ENCODE results near the gene PRKCG.

Gene PRKCG

DNA sequence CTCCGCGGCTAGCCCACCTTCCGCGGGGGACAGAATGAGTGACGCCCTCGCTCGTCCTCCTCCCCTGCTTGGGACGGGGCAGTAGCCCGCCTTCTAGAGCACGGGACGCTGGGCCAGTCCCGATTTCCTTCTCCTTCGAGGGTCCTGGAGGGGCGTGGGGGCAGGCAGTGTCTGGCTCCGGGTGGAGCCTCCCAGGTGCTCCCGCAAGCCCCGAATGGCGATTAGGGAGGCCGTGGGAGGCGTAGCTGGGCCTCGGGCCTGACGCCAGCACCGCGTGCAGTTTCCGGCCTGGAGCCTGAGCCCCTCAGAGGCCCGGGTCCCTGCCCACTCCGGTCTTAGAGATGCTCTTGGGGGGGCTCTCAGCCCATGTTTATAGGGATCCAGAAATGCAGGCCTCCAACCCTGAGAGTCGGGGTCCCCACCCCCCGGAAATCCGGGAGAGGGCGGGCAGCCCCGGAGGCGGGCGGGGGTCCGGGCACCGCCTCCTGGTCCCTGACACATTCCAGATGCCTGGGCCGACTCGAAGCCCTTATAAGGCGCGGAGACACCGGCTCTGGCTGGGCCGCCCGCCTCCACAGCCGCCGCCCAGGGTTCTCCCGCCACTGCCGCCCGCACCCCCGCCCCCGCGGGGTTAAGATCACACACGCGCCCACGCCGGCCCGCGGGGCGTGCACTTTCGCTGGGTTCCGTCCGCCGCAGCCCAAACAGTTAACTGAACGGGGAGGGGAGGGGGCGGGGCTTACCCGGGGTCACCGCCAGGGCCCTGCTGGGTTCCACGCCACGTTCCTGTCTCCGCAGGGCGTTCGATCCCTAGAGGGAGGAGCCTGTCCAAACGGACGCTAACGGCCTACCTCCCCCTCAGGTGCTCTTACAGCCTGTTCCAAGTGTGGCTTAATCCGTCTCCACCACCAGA is 12.8 kb upstream of the PRKCG start:
- TF ChIP-seq, protein P1, sequence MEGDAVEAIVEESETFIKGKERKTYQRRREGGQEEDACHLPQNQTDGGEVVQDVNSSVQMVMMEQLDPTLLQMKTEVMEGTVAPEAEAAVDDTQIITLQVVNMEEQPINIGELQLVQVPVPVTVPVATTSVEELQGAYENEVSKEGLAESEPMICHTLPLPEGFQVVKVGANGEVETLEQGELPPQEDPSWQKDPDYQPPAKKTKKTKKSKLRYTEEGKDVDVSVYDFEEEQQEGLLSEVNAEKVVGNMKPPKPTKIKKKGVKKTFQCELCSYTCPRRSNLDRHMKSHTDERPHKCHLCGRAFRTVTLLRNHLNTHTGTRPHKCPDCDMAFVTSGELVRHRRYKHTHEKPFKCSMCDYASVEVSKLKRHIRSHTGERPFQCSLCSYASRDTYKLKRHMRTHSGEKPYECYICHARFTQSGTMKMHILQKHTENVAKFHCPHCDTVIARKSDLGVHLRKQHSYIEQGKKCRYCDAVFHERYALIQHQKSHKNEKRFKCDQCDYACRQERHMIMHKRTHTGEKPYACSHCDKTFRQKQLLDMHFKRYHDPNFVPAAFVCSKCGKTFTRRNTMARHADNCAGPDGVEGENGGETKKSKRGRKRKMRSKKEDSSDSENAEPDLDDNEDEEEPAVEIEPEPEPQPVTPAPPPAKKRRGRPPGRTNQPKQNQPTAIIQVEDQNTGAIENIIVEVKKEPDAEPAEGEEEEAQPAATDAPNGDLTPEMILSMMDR (conservative IDR thresholded peaks at IDR 0.05), result no peak
- H3K27ac ChIP-seq, result peak overlapping the region; percentile 96

DNA sequence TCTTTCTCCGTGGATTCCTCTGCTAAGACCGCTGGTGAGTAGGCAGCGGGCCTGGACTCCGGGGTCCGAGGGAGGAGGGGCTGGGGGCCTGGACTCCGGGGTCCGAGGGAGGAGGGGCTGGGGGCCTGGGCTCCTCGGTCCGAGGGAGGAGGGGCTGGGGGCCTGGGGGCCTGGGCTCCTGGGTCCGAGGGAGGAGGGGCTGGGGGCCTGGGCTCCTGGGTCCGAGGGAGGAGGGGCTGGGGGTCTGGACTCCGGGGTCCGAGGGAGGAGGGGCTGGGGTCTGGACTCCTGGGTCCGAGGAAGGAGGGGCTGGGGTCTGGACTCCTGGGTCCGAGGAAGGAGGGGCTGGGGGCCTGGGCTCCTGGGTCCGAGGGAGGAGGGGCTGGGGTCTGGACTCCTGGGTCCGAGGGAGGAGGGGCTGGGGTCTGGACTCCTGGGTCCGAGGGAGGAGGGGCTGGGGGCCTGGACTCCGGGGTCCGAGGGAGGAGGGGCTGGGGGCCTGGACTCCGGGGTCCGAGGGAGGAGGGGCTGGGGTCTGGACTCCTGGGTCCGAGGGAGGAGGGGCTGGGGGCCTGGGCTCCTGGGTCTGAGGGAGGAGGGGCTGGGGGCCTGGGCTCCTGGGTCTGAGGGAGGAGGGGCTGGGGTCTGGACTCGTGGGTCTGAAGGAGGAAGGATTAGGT is 12.1 kb upstream of the PRKCG start:
- peak overlapping the region; percentile 96 for H3K27ac ChIP-seq

DNA sequence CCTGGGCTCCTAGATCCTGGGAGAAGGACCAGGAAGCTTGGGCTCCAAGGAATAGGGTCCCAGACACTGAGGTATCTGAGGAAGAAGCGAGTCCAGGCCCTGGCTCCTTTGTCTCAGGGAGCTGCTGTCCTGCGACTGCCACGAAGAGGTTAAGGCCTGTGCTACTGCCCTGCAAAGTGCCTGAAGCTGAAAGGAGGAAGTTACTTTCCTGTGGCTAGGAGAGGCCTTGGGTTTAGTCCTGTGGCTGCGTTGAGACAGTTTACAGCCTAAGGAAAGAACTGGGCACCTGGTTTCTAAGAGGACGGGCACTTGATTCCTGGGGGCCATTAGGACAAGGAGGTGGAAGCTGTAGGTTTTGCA is 11.5 kb upstream of the PRKCG start:
- TF ChIP-seq, protein P1 (conservative IDR thresholded peaks at IDR 0.05), result no peak
- H3K27ac ChIP-seq, result peak overlapping the region; percentile 52

DNA sequence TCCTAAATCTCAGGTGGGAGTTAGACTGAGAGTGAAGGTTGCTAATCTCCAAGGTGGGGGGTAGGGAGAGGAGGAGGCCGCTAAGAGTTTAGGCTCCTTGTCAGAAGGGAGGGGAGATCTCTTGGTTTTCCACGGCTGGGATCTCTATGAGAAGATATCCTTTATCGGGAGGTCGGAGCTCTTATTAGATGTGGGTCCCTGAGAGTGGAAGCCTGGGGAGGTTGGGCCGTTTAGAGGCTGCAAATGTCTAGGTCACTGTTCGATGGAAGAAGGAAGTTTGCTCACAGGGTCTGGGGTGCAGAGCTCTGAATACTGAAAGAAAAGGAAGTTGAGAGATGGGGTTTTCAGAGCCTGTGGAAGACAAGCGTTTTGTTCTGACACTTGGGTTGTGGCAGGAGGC is 10.5 kb upstream of the PRKCG start:
- H3K27ac ChIP-seq, result peak overlapping the region; percentile 52; the same call in 1 of the 2 replicates
- TF ChIP-seq, protein P1 (conservative IDR thresholded peaks at IDR 0.05), result no peak

DNA sequence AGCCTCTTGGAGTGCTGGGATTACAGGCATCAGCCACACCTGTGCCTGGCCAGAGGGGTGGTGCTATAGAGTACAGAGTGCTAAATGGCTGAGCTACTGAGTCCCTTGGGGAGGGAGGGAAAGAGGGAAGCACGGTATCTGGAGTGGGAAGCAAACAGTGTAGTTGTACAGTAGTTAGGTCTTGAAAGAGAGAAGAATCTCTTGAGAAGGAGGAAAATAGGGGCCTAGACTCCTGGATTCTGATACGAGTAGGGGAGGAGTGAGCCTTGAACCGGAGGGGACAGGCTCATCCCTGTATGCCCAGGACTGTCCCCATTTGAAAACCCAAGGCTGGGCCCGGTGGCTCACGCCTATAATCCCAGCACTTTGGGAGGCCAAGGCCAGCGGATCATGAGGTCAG is 9.2 kb upstream of the PRKCG start:
- no peak overlapping the region for H3K27ac ChIP-seq
- TF ChIP-seq, protein P1 (conservative IDR thresholded peaks at IDR 0.05), result no peak

DNA sequence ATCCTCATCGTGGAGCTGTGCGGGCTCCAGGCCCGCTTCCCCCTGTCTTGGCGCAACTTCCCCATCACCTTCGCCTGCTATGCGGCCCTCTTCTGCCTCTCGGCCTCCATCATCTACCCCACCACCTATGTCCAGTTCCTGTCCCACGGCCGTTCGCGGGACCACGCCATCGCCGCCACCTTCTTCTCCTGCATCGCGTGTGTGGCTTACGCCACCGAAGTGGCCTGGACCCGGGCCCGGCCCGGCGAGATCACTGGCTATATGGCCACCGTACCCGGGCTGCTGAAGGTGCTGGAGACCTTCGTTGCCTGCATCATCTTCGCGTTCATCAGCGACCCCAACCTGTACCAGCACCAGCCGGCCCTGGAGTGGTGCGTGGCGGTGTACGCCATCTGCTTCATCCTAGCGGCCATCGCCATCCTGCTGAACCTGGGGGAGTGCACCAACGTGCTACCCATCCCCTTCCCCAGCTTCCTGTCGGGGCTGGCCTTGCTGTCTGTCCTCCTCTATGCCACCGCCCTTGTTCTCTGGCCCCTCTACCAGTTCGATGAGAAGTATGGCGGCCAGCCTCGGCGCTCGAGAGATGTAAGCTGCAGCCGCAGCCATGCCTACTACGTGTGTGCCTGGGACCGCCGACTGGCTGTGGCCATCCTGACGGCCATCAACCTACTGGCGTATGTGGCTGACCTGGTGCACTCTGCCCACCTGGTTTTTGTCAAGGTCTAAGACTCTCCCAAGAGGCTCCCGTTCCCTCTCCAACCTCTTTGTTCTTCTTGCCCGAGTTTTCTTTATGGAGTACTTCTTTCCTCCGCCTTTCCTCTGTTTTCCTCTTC is 8.0 kb upstream of the PRKCG start:
- TF ChIP-seq, protein P1 (conservative IDR thresholded peaks at IDR 0.05), result no peak
- H3K27ac ChIP-seq, result no peak overlapping the region

DNA sequence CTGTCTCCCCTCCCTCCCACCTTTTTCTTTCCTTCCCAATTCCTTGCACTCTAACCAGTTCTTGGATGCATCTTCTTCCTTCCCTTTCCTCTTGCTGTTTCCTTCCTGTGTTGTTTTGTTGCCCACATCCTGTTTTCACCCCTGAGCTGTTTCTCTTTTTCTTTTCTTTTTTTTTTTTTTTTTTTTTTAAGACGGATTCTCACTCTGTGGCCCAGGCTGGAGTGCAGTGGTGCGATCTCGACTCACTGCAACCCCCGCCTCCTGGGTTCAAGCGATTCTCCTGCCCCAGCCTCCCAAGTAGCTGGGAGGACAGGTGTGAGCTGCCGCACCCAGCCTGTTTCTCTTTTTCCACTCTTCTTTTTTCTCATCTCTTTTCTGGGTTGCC is 7.4 kb upstream of the PRKCG start:
- TF ChIP-seq, protein P1 (conservative IDR thresholded peaks at IDR 0.05), result no peak

More for the DNA sequence above, 7.4 kb upstream of the PRKCG start:
- no peak overlapping the region for H3K27ac ChIP-seq

All from VCaP (cell line).